Lower lobe of right lung (tissue), 2 donors: Measurements from ENCODE around the gene CCKAR. TPM values are rescaled to one million over a fixed set of nuclear protein-coding genes. Genes with fewer than 3 reads are reported as not detected.

Experiments
- ATAC-seq, 2 donors: fragments of 200-7000 bp; cut with Tn5 transposase; one replicate each; pipeline ENCODE4 v1.9.1; 2020 to 2022; ENCODE audit warnings: mild to moderate bottlenecking in 2 of 2, moderate library complexity in 2 of 2
- DNase-seq: peaks from one replicate; pipeline ENCODE4 v3.0.0-alpha.2; 2020
- H3K27ac ChIP-seq: fragments of 200-600 bp; one replicate; pipeline ENCODE4 v1.8.0; 2022
- H3K27me3 ChIP-seq: fragments of 200-600 bp; one replicate; pipeline ENCODE4 v1.8.0; 2022; ENCODE audit warnings: low read depth
- H3K36me3 ChIP-seq: fragments of 200-600 bp; one replicate; pipeline ENCODE4 v1.8.0; 2022; ENCODE audit warnings: mild to moderate bottlenecking
- H3K4me1 ChIP-seq: fragments of 200-600 bp; one replicate; pipeline ENCODE4 v1.8.0; 2022
- H3K4me3 ChIP-seq: fragments of 200-600 bp; one replicate; pipeline ENCODE4 v1.8.0; 2022; ENCODE audit warnings: mild to moderate bottlenecking
- H3K9me3 ChIP-seq: fragments of 200-600 bp; one replicate; pipeline ENCODE4 v1.8.0; 2022
- intact Hi-C: fragments of 100-400 bp; cut with DNase I; formaldehyde crosslinking; loops from one replicate; pipeline ENCODE4 v1.11.0; 2022
- long read RNA-seq: library from polyadenylated mRNA; unstranded; transcript quantifications from one replicate; pipeline ENCODE4 v2.0.0, GENCODE V29; 2021
- total RNA-seq: library from RNA; stranded (reverse); fragmentation: NEBNext Ultra II Directional; extraction: Animal tissue kit (Norgen Biotek cat#: 25700); gene quantifications from one replicate; pipeline ENCODE4 v1.2.1, GENCODE V29; 2021
- TF ChIP-seq, protein P1 (sequence below): fragments of 200-600 bp; IDR thresholded peaks from one replicate; pipeline ENCODE4 v1.8.0; 2022; ENCODE audit warnings: antibody characterized with exemption, mild to moderate bottlenecking
- donor health status: DM: no; HTN: yes; CAD: no; lungs with severe emphysema.

The CCKAR gene, protein sequence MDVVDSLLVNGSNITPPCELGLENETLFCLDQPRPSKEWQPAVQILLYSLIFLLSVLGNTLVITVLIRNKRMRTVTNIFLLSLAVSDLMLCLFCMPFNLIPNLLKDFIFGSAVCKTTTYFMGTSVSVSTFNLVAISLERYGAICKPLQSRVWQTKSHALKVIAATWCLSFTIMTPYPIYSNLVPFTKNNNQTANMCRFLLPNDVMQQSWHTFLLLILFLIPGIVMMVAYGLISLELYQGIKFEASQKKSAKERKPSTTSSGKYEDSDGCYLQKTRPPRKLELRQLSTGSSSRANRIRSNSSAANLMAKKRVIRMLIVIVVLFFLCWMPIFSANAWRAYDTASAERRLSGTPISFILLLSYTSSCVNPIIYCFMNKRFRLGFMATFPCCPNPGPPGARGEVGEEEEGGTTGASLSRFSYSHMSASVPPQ
- total RNA-seq, result not detected
- long read RNA-seq, result 0 reads

DNA sequence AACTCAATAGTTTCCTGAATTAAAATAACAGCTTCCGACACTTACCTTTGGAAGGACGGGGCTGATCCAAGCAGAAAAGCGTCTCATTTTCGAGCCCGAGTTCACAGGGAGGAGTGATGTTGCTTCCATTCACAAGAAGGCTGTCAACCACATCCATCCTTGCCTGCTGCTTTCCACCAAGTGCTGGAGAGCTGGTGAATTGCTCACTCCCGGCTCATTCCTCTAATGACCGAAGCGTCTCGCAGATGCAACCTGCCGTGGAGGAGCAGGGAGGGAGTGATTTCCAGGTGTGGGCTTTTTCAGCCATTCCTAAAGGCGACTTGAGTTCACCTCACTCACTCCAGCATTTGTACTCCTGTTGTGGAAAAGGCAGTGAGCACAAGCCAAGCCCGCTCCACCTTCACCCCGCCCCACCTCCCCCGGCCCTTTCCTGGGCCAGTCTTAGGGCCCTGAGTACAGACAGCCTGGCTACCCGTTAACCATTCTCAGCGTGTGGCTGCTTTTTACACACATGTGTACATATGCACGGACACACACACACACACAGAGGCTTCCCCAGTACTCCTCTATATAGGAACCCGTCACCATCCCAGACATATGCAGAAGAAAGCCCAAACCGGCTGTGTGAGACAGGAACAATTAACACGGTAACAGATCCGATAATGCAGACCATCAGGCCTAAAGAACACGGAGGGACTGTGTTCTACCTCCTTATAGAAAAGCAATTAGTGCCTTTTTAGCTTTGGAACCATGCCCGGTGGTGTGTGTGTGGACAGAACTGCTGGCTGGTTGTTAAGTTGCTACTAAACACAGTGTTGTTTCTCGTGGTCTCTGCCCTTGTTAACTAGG lies at the start of gene CCKAR:
TSS of gene CCKAR (minus strand) at position 374 of the 849 bp plus-strand sequence. CDS start at position 157, 217 bp downstream.
- DNase-seq (no peak), ATAC-seq (no peak)
- Histone ChIP-seq H3K4me3 (no peak within 1 kb of the TSS), H3K27ac (no peak within 1 kb of the TSS), H3K36me3 (no peaks in the 10 kb centered on the region), H3K9me3 (no peaks in the 10 kb centered on the region), H3K27me3 (no peaks in the 10 kb centered on the region), H3K4me1 (no peaks in the 10 kb centered on the region)
- TF ChIP-seq, protein P1, sequence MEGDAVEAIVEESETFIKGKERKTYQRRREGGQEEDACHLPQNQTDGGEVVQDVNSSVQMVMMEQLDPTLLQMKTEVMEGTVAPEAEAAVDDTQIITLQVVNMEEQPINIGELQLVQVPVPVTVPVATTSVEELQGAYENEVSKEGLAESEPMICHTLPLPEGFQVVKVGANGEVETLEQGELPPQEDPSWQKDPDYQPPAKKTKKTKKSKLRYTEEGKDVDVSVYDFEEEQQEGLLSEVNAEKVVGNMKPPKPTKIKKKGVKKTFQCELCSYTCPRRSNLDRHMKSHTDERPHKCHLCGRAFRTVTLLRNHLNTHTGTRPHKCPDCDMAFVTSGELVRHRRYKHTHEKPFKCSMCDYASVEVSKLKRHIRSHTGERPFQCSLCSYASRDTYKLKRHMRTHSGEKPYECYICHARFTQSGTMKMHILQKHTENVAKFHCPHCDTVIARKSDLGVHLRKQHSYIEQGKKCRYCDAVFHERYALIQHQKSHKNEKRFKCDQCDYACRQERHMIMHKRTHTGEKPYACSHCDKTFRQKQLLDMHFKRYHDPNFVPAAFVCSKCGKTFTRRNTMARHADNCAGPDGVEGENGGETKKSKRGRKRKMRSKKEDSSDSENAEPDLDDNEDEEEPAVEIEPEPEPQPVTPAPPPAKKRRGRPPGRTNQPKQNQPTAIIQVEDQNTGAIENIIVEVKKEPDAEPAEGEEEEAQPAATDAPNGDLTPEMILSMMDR, result no peak
- intact Hi-C loops, result no loop called here

DNA sequence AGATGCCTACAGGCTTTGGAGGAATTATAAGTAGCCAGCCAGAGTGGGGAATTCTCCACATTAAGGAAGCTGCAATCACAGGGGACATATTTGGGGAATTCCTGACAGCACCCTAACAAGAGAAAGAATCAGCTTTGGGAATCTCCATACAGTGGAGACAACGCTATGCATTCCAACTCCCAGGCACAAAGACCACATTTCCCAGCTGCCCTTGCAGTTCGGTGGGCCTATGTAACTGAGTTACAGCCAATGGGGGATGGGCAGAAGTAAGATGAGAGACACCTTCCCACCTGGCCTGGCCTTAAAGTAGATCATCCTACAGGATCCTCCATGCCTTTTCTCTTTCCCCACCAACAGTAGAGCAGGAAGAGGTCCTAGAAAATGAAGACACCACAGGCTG lies 43.4 kb upstream of the CCKAR start:
- intact Hi-C loops, result no loop called here
- Histone ChIP-seq H3K27ac (no peak overlapping the region), H3K9me3 (no peaks in the 10 kb centered on the region), H3K36me3 (no peaks in the 10 kb centered on the region), H3K4me3 (no peak overlapping the region), H3K4me1 (no peaks in the 10 kb centered on the region), H3K27me3 (no peaks in the 10 kb centered on the region)
- ATAC-seq, result no peak
- TF ChIP-seq, protein P1, result no peak
- DNase-seq, result no peak

- Histone ChIP-seq H3K4me3 (no peak overlapping the region), H3K9me3 (no peaks in the 10 kb centered on the region), H3K27me3 (no peaks in the 10 kb centered on the region), H3K36me3 (no peaks in the 10 kb centered on the region), H3K27ac (no peak overlapping the region), H3K4me1 (no peaks in the 10 kb centered on the region)
- DNase-seq, result no peak
- no peak for ATAC-seq
- TF ChIP-seq, protein P1, result no peak
- intact Hi-C loops, result no loop called here
These were observed 41.3 kb upstream of the CCKAR start for GRCh38 chr4:26531491-26532116.

DNA sequence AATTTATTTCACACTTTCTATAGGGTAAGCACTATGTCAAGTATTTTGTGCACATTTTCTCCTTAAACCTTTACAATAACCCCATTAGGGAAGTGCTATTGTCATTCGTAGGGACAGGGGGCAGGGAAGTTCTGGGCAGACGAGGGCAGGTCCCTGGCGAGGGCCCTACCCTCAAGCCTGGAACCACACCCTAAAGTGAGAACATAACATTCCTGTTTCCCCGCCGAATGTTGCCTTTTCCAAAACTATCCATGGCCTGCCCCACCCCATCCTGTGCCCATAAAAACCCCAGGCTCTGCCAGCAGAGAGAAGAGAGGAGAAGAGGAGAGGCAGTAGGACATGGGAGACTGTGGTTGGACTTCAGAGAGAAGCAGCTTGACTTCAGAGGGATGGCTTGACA lies 39.8 kb upstream of the CCKAR start:
- no peaks in the 10 kb centered on the region for H3K4me1 ChIP-seq
- TF ChIP-seq, protein P1, result no peak
- H3K27me3 ChIP-seq, result no peaks in the 10 kb centered on the region
- ATAC-seq, result no peak
- H3K36me3 ChIP-seq, result no peaks in the 10 kb centered on the region
- no peak overlapping the region for H3K4me3 ChIP-seq
- no peak for DNase-seq
- H3K27ac ChIP-seq, result no peak overlapping the region
- intact Hi-C loops, result no loop called here
- H3K9me3 ChIP-seq, result no peaks in the 10 kb centered on the region

DNA sequence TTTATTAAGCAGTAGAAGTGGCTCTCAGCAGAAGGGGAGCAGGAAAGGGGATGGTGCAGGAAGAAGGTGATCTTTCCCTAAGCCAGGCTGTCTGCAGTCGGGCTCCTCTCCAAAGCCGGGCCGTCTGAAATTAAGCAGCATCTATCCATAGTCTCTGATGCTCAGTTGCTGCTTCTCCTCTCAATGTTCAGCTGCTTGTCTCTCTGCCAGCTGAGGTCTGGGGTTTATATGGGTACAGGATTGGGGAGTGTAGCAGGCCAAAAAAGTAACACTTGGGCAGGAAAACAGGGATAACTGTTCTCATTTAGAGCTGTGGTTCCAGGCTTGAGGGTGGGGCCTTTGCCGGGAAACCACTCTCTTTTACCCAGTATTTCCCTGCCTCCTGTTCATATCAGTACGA lies 39.2 kb upstream of the CCKAR start:
- no peaks in the 10 kb centered on the region for H3K36me3 ChIP-seq
- no peaks in the 10 kb centered on the region for H3K27me3 ChIP-seq
- intact Hi-C loops, result no loop called here
- no peaks in the 10 kb centered on the region for H3K9me3 ChIP-seq
- no peak for ATAC-seq
- no peak for DNase-seq
- TF ChIP-seq, protein P1, result no peak
- H3K4me3 ChIP-seq, result no peak overlapping the region
- H3K4me1 ChIP-seq, result no peaks in the 10 kb centered on the region
- no peak overlapping the region for H3K27ac ChIP-seq
